GM12891 (cell line): ENCODE data around the gene HORMAD2.

Experiments
- DNase-seq: peaks from one replicate; pipeline ENCODE4 v3.0.0; 2011; ENCODE audit warnings: low spot score; ENCODE audit not compliant: insufficient read length
- FAIRE-seq: peaks from 2 replicates; lab custom pipeline; 2011; peaks lifted over from hg19 to GRCh38; lab: Jason Lieb, UNC
- PAX5 ChIP-seq: IDR thresholded peaks from 2 replicates; pipeline ENCODE4 v1.6.1; 2011; ENCODE audit warnings: low read length, moderate library complexity, mild to moderate bottlenecking; ENCODE audit not compliant: insufficient read depth, severe bottlenecking
- POLR2A ChIP-seq: IDR thresholded peaks from 2 replicates; pipeline ENCODE4 v1.6.1; 2011; ENCODE audit warnings: low read depth, low read length, control low read depth
- POLR2AphosphoS5 ChIP-seq: IDR thresholded peaks from 2 replicates; pipeline ENCODE4 v1.6.1; 2011; ENCODE audit warnings: low read depth, low read length, control low read depth
- POU2F2 ChIP-seq: IDR thresholded peaks from 2 replicates; pipeline ENCODE4 v1.6.1; 2011; ENCODE audit warnings: low read depth, mild to moderate bottlenecking, control low read depth, low read length, moderate library complexity
- SPI1 ChIP-seq: IDR thresholded peaks from 2 replicates; pipeline ENCODE4 v1.6.1; 2011; ENCODE audit warnings: low read depth, low read length, control low read depth
- TAF1 ChIP-seq: IDR thresholded peaks from 2 replicates; pipeline ENCODE4 v1.6.1; 2011; ENCODE audit warnings: low read depth, low read length, control low read depth

Gene HORMAD2

DNA sequence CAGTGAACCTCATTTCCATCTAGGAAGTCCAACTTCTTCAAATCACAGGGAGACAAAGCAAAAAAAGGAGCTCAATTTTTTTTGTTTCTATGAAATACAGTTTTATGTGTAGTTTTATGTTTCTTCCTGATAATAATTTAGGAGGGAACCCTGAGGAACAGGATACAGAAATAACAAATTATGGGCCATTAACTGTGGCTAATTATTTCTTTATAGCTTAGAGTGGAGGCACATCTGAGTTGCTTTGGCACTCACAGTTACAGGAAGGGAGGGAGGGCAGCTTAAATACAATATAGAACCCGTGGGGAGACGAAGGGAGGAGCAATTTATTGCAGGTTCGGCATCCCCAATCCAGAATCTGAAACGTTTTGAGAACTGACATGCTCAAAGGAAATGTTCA is 37.1 kb upstream of the HORMAD2 start:
- TF ChIP-seq POLR2A (no peak), POLR2AphosphoS5 (no peak), TAF1 (no peak), POU2F2 (no peak), SPI1 (no peak)
- DNase-seq (no peak), FAIRE-seq (no peak)

- TF ChIP-seq POLR2A (no peak), SPI1 (no peak), PAX5 (no peak), TAF1 (no peak), POU2F2 (no peak), POLR2AphosphoS5 (no peak)
- FAIRE-seq: no peak
- no peak for DNase-seq
Observed at GRCh38 chr22:30044369-30044768, 35.9 kb upstream of the HORMAD2 start.

DNA sequence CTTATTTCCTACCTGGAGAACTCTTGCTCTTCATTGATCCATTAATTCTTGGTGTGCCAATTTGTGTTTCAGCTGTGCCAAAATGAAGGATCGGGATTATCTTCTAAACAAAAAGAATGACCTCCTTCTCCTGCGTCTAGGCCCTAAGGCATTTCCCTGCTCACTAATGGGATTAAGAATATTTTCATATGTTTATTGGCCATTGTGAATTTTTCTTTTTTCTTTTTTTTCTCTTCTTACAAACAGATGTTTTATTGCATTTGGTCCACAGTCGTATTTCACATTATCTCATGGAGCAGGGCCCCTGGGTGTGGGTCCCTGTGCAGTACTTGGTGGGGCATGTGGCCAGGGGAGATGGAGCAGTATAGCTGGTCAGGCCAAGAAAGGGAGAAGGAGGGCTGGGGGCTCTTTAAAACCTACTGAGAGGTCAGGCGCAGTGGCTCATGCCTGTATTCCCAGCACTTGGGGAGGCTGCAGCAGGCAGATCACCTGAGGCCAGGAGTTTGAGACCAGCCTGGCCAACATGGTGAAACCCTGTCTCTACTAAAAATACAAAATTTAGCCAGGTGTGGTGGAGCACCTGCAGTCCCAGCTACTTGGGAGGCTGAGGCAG is 35.3 kb upstream of the HORMAD2 start:
- TF ChIP-seq POU2F2: no peak
- TF ChIP-seq POLR2AphosphoS5: no peak
- no peak for TF ChIP-seq POLR2A
- TF ChIP-seq TAF1: no peak
- no peak for TF ChIP-seq PAX5
- no peak for TF ChIP-seq SPI1
- no peak for DNase-seq
- no peak for FAIRE-seq

DNA sequence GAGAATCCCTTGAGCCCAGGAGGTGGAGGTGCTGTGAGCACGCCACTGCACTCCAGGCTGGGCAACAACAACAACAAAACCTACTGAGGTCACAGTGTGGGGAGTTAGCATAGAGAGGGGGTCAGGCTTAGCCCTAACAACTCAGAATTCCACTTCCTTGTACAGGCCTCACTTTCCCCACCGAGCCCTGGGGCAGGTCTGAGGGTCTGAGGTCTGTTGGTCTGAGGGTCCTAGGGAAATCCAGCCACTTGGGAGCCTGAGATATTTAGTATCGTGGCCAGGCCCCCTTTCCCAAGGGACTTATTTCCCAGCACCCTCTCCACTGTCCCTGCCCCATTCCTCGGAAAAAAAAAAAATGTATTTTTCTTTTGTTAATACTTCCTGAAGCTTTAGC is 34.8 kb upstream of the HORMAD2 start:
- DNase-seq (no peak), FAIRE-seq (no peak)
- TF ChIP-seq POLR2A (no peak), TAF1 (no peak), PAX5 (no peak), POLR2AphosphoS5 (no peak), POU2F2 (no peak), SPI1 (no peak)

GRCh38 chr22:30045901-30046715 is 34.2 kb upstream of the HORMAD2 start:
- TF ChIP-seq POLR2AphosphoS5: no peak
- no peak for TF ChIP-seq SPI1
- TF ChIP-seq POU2F2: no peak
- no peak for TF ChIP-seq TAF1
- TF ChIP-seq POLR2A: no peak
- TF ChIP-seq PAX5: no peak
- FAIRE-seq: no peak
- no peak for DNase-seq

- FAIRE-seq (peak; percentile 51), DNase-seq (no peak)
- no peak for TF ChIP-seq POLR2AphosphoS5
- no peak for TF ChIP-seq SPI1
- no peak for TF ChIP-seq PAX5
- no peak for TF ChIP-seq POLR2A
- no peak for TF ChIP-seq TAF1
- no peak for TF ChIP-seq POU2F2
Observed at GRCh38 chr22:30046716-30047363, 33.4 kb upstream of the HORMAD2 start.

GRCh38 chr22:30047364-30047738 is 32.9 kb upstream of the HORMAD2 start:
- peak; percentile 38 for DNase-seq
- TF ChIP-seq POLR2AphosphoS5: no peak
- TF ChIP-seq TAF1: no peak
- TF ChIP-seq POLR2A: no peak
- TF ChIP-seq SPI1: no peak
- no peak for TF ChIP-seq POU2F2
- TF ChIP-seq PAX5: no peak
- peak; percentile 76 for FAIRE-seq

- no peak for FAIRE-seq
- no peak for TF ChIP-seq POLR2A
- no peak for TF ChIP-seq POLR2AphosphoS5
- no peak for TF ChIP-seq SPI1
- TF ChIP-seq PAX5: no peak
- no peak for TF ChIP-seq TAF1
- no peak for TF ChIP-seq POU2F2
- no peak for DNase-seq
Observed at GRCh38 chr22:30048681-30049080, 31.6 kb upstream of the HORMAD2 start.

DNA sequence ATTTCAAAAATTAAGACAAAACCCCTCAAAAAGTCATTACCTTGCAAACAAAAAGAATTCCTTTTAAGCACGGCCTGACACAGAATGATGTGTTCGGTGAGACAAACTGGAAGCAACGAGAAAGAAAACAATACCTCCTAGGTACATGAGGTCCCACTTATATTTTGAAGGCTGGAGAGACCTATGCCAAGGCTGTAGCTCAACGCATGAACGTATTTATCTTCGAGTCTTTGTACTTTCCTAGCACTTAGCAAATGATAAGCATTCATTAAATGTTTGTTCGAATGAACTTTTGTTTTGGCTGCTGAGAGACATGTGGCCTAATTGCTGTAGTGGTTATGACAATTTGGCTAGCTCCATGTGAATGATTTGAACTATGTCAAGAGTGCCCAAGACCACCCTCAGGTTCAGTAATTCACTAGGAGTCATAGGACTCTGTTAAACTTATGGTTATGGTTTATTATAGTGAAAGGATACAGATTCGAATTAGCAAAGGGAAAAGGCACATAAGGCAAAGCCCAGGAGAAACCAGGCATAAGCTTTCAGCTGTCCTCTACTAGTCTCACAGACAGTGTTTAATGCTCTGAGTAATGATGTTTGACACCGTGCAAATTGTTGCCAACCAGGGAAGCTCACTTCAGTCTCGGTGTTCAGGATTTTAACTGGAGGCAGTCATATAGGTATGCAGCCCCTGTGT is 26.0 kb upstream of the HORMAD2 start:
- DNase-seq (no peak), FAIRE-seq (no peak)
- TF ChIP-seq POU2F2: no peak
- no peak for TF ChIP-seq PAX5
- no peak for TF ChIP-seq POLR2A
- TF ChIP-seq POLR2AphosphoS5: no peak
- no peak for TF ChIP-seq TAF1
- no peak for TF ChIP-seq SPI1

DNA sequence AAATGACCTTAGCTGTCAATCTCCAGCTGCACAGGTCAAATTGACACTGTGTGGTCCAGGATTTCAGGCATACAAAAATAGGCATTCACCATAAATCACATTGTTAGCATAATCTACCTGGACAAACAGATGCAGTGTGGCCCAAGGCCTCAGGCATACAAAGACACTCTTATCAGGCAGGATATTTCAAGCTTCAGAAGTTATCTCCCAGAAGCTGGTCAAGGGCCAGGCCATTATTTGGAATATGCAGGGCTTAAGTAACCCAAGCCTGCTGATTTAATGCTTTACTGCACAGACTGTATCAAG is 25.5 kb upstream of the HORMAD2 start:
- TF ChIP-seq POLR2A (no peak), POU2F2 (no peak), SPI1 (no peak), PAX5 (no peak), TAF1 (no peak), POLR2AphosphoS5 (no peak)
- FAIRE-seq (no peak), DNase-seq (no peak)
